OCI-LY7 (cell line): ENCODE measurements around the gene PDE9A. TPM values are rescaled to one million over a fixed set of nuclear protein-coding genes. Genes with fewer than 3 reads are reported as not detected.

ENCODE experiments used
- BruUV-seq: library from RNA; stranded (reverse); fragments of 400-500 nt; replicated peaks from 2 replicates; lab custom pipeline; 2021; lab: Mats Ljungman, UMichigan
- CTCF ChIA-PET: fragments of 300-600 bp; sonication (Branson Sonifier 250); formaldehyde crosslinking; loops from one replicate; lab custom pipeline; 2022; ENCODE audit warnings: antibody characterized with exemption; ENCODE audit not compliant: unreplicated experiment; lab: Charles Lee
- POLR2A ChIA-PET: fragments of 300-600 bp; sonication (Branson Sonifier 250); formaldehyde crosslinking; loops from one replicate; lab custom pipeline; 2022; ENCODE audit warnings: antibody characterized with exemption; lab: Charles Lee
- DNase-seq: peaks from one replicate; pipeline ENCODE4 v3.0.0-alpha.2; 2015; ENCODE audit warnings: low spot score
- H2AFZ ChIP-seq: fragments of 200-600 bp; sonication (generic), shearing (Covaris generic); 2 replicates; pipeline ENCODE4 v1.6.1; 2014; ENCODE audit warnings: mild to moderate bottlenecking, antibody characterized with exemption, low read length, moderate library complexity
- H3K27ac ChIP-seq: fragments of 200-600 bp; sonication (generic); 2 replicates; pipeline ENCODE4 v1.5.1; 2014; ENCODE audit warnings: mixed run types, low read depth, mild to moderate bottlenecking, moderate library complexity, low read length, inconsistent platforms; ENCODE audit not compliant: poor library complexity, severe bottlenecking
- H3K36me3 ChIP-seq: fragments of 200-600 bp; sonication (generic); 2 replicates; pipeline ENCODE4 v1.6.1; 2014; ENCODE audit warnings: mild to moderate bottlenecking, antibody characterized with exemption, low read length, moderate library complexity, mixed read lengths; ENCODE audit not compliant: insufficient read depth
- H3K4me1 ChIP-seq: fragments of 200-600 bp; sonication (generic); 2 replicates; pipeline ENCODE4 v1.5.1; 2014; ENCODE audit warnings: mild to moderate bottlenecking, low read length; ENCODE audit not compliant: insufficient read depth, poor library complexity, severe bottlenecking
- H3K4me2 ChIP-seq: fragments of 200-600 bp; sonication (generic); 2 replicates; pipeline ENCODE4 v1.6.1; 2014; ENCODE audit warnings: mild to moderate bottlenecking, low read length
- H3K4me3 ChIP-seq: fragments of 200-600 bp; sonication (generic); 2 replicates; pipeline ENCODE4 v1.5.1; 2014; ENCODE audit warnings: mild to moderate bottlenecking, low read depth, low read length; ENCODE audit not compliant: poor library complexity, severe bottlenecking
- H3K79me2 ChIP-seq: fragments of 200-600 bp; sonication (generic); 2 replicates; pipeline ENCODE4 v1.6.1; 2016; ENCODE audit warnings: low read depth, mild to moderate bottlenecking, low read length, moderate library complexity, mixed read lengths; ENCODE audit not compliant: insufficient read depth
- H3K9me2 ChIP-seq: fragments of 200-600 bp; sonication (generic); 2 replicates; pipeline ENCODE4 v1.6.1; 2016; ENCODE audit warnings: mild to moderate bottlenecking, low read length, mixed read lengths; ENCODE audit not compliant: insufficient read depth
- H3K9me3 ChIP-seq: fragments of 200-600 bp; sonication (generic); 2 replicates; pipeline ENCODE4 v1.6.1; 2014; ENCODE audit warnings: mild to moderate bottlenecking, mixed run types, low read length, mixed read lengths
- H4K20me1 ChIP-seq: fragments of 200-600 bp; sonication (generic); 2 replicates; pipeline ENCODE4 v1.6.1; 2014; ENCODE audit warnings: mild to moderate bottlenecking, antibody characterized with exemption, low read length, moderate library complexity, mixed read lengths; ENCODE audit not compliant: insufficient read depth
- EZH2phosphoT487 ChIP-seq: fragments of 200-600 bp; sonication (generic); IDR thresholded peaks from 2 replicates; pipeline ENCODE4 v1.6.1; 2018; ENCODE audit warnings: low read depth, borderline replicate concordance, mild to moderate bottlenecking, mixed run types, antibody characterized with exemption, low read length, moderate library complexity, mixed read lengths
- intact Hi-C: fragments of 100-400 bp; cut with micrococcal nuclease; formaldehyde crosslinking; loops from one replicate; pipeline ENCODE4 v1.10.0; 2022; ENCODE audit not compliant: unreplicated experiment
- total RNA-seq, 2 experiments: library from RNA; depleted of rRNA in 1 of 2; stranded (reverse); fragments of >200 nt in 1 of 2; shearing (Covaris generic) in 1 of 2; gene quantifications; 2 replicates each; pipeline ENCODE4 v1.2.3, GENCODE V29; 2014 to 2022
- TF ChIP-seq, protein P1 (sequence below): fragments of 200-600 bp; sonication (generic); conservative IDR thresholded peaks from 2 replicates; pipeline ENCODE4 v1.5.1; 2014; ENCODE audit warnings: mild to moderate bottlenecking, antibody characterized with exemption, low read length, moderate library complexity, mixed read lengths

Gene PDE9A
- total RNA-seq, 2 experiments from 2014 or later, result 11.4 to 22.4 TPM

DNA sequence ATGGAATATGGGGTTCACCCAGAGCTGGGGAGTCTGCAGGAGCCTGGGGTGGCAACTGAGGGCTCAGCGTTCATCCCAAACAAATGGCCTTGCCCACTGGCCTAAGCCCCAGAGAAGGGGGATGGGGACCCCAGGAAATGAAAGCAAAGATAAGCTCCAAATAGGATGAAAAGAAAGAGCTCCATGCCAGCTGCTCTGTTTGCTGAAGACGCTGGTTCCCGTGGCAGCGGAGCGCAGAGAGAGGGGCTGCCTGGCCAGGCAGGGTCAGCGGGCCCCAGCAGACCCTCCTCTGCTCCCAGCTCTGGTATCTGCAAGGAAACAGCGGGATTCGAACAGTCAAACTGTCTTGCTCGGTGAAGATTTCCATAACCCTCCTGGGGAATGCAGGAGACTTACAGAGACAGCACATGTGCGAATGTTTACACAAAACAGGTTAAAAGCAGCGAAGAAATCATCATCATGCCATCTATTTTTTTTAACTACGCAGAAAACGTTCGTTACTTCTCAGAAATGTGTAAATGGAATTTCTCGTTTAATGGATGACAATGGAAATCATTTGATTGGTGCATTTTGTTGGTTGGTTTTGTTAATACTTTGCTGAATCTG is 94.4 kb downstream of the PDE9A start:
- Histone ChIP-seq H3K36me3 (no peaks in the 10 kb centered on the region), H4K20me1 (no peaks in the 10 kb centered on the region), H3K4me2 (no peak overlapping the region), H2AFZ (no peak overlapping the region), H3K9me2 (no peaks in the 10 kb centered on the region), H3K4me3 (no peak overlapping the region), H3K4me1 (peaks cover 18% of the 10 kb centered on the region), H3K79me2 (no peaks in the 10 kb centered on the region), H3K27ac (no peak overlapping the region), H3K9me3 (no peaks in the 10 kb centered on the region)
- intact Hi-C loops, result no loop called here
- CTCF ChIA-PET, result no interaction called here
- TF ChIP-seq, protein P1, sequence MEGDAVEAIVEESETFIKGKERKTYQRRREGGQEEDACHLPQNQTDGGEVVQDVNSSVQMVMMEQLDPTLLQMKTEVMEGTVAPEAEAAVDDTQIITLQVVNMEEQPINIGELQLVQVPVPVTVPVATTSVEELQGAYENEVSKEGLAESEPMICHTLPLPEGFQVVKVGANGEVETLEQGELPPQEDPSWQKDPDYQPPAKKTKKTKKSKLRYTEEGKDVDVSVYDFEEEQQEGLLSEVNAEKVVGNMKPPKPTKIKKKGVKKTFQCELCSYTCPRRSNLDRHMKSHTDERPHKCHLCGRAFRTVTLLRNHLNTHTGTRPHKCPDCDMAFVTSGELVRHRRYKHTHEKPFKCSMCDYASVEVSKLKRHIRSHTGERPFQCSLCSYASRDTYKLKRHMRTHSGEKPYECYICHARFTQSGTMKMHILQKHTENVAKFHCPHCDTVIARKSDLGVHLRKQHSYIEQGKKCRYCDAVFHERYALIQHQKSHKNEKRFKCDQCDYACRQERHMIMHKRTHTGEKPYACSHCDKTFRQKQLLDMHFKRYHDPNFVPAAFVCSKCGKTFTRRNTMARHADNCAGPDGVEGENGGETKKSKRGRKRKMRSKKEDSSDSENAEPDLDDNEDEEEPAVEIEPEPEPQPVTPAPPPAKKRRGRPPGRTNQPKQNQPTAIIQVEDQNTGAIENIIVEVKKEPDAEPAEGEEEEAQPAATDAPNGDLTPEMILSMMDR, result no peak
- no peak for TF ChIP-seq EZH2phosphoT487
- POLR2A ChIA-PET, result interaction anchor here (0.6 kb wide), 1 partner anchor 40 kb away, joined by 3 read pairs; no protein-coding TSS in a partner anchor
- no TSS peak for BruUV-seq
- DNase-seq, result no peak

DNA sequence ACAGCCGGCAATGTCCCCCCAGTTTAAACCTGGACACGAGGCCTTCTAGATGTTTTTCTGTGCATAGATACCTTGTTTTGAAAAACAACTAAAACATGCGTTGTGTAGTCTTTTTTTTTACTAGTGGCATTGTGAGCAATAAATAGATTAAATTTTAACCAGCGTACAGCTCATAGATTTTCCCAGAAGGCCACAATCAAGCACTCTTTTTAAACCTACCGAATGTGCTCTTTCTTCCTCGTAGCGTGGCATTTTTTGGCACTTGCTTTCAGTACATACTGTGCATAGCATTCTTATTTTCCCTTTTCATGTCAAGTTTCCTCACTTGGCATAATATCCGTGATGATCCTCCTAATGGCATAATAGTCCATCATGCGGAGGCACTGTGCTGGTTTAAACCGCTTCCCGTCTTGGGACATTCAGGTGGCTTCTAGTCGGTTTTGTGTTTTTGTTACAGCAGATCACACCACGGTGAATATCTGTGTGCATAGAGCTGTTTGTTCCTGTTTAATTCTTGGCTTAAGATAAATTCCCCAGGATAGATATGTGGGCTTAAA is 95.3 kb downstream of the PDE9A start:
- ChIA-PET POLR2A (no interaction called here), CTCF (interaction anchor here (0.6 kb wide), 1 partner anchor 91 kb away, joined by 3 read pairs; no protein-coding TSS in a partner anchor)
- intact Hi-C loops, result no loop called here

More for the DNA sequence above, 95.3 kb downstream of the PDE9A start:
- Histone ChIP-seq H3K36me3 (no peaks in the 10 kb centered on the region), H3K27ac (no peak overlapping the region), H3K4me1 (peaks cover 18% of the 10 kb centered on the region), H3K9me3 (no peaks in the 10 kb centered on the region), H3K4me3 (no peak overlapping the region), H4K20me1 (no peaks in the 10 kb centered on the region), H2AFZ (no peak overlapping the region), H3K4me2 (no peak overlapping the region), H3K9me2 (no peaks in the 10 kb centered on the region), H3K79me2 (no peaks in the 10 kb centered on the region)
- DNase-seq, result no peak
- TF ChIP-seq, protein P1, result no peak
- TF ChIP-seq EZH2phosphoT487, result no peak
- no TSS peak for BruUV-seq
